ENCODE data around the gene HDLBP. TPM values are rescaled to one million over a fixed set of nuclear protein-coding genes. Genes with fewer than 3 reads are reported as not detected.

The HDLBP gene
- total RNA-seq: 270 and 273 TPM in 2 replicates

- intact Hi-C loops (cut with micrococcal nuclease): loop anchor here (1.0 to 5.0 kb wide), 15 partner anchors 21 to 754 kb away; partner anchors contain the start of genes ATG4B, D2HGDH, DTYMK and FARP2
- Mint-ChIP-seq H3K4me3 (peak within 1 kb of the TSS; percentile 100), H3K27ac (peak within 1 kb of the TSS; percentile 100), H3K4me1 (ENCODE audit: low read depth) (peaks cover 74% of the 10 kb centered on the region), H3K27me3 (ENCODE audit: insufficient read depth) (peaks cover 2% of the 10 kb centered on the region), H3K36me3 (ENCODE audit: low read depth) (peaks cover 41% of the 10 kb centered on the region), H3K9me3 (no peaks in the 10 kb centered on the region)
- peak; percentile 100 for DNase-seq (ENCODE audit: low spot score)
Measured at GRCh38 chr2:241315093-241315878, at the start of gene HDLBP. Gene HDLBP, minus strand, starts transcription at chr2:241315672. Its CDS starts 48,803 bp downstream, at chr2:241266869.

DNA sequence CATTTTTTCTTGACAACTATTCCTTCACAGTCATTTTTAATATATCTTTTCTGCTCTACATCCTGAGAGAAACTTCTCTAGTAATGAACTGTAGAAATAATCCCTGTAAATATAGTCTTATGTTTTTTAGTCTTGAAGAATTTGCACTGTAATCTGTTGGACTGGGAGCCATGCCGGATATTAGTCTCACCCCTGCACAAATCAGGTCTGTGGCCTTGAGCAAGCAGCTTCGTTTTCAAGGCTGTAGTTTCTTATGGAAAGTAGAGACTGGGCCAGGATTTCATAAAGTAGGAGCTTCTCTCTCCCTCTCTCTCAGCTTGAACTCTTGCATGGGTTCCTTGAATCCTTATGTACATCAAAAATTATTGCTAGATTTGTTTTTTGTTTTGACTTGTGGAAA, 49.3 kb upstream of the HDLBP start:
- Mint-ChIP-seq H3K4me1 (ENCODE audit: low read depth) (peaks cover 11% of the 10 kb centered on the region), H3K27me3 (ENCODE audit: insufficient read depth) (no peaks in the 10 kb centered on the region), H3K27ac (no peak overlapping the region), H3K4me3 (no peak overlapping the region), H3K9me3 (no peaks in the 10 kb centered on the region), H3K36me3 (ENCODE audit: low read depth) (no peaks in the 10 kb centered on the region)
- DNase-seq (ENCODE audit: low spot score): no peak
- intact Hi-C loops (cut with micrococcal nuclease): no loop called here

DNA sequence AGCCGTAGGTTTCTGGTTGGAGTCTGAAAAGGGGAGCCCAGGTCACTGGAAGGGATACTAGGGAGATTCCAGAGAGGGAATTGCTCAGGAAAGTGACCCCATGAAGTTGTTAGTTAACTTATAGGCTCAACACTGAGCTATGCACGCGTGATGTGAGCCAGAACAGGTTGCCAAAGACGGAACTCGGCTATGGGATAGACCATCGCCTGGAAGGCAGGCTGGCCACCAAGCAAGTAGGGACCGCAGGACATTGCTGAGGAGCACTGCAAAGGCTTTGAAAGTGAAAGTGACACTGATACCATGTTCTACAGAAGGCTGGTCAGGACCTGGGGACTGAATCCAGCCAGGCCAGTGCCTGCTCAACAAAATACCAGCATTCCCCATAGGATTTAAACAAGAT, 48.0 kb upstream of the HDLBP start:
- peaks cover 21% of the 10 kb centered on the region for H3K4me1 Mint-ChIP-seq (ENCODE audit: low read depth)
- no peak overlapping the region for H3K27ac Mint-ChIP-seq
- no peaks in the 10 kb centered on the region for H3K9me3 Mint-ChIP-seq
- no peak overlapping the region for H3K4me3 Mint-ChIP-seq
- H3K36me3 Mint-ChIP-seq (ENCODE audit: low read depth): no peaks in the 10 kb centered on the region
- peaks cover under 1% of the 10 kb centered on the region for H3K27me3 Mint-ChIP-seq (ENCODE audit: insufficient read depth)
- DNase-seq (ENCODE audit: low spot score): no peak
- intact Hi-C loops (cut with micrococcal nuclease): no loop called here

DNA sequence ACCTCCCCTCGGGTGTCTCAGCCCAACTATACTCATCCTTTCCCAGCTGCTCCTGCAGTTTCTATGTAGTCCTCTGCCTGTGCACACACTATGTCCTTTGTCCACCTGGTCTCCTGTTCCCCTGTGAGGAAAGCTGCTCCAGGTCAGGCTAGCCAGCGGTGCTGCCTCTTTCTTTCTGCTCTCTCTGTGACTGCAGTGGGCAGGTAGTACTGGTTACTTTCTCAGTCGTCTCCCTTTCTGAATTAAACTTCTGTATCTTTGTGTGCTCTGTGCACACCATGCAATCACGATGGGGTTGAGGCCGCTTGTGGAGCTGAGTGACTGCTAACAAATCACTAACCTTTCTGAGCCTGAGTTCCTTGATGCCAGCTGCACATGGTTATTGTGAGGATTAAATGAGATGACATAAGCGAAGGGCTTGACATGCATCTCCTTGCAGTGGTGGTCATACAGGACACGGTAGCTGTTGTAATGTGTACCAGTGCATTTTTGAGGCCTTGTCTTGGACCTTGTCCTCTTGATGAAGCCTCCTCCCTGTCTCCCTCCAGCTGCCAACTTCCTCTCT, 44.1 kb upstream of the HDLBP start:
- no peak for DNase-seq (ENCODE audit: low spot score)
- Mint-ChIP-seq H3K4me3 (no peak overlapping the region), H3K4me1 (ENCODE audit: low read depth) (peaks cover 33% of the 10 kb centered on the region), H3K36me3 (ENCODE audit: low read depth) (peaks cover under 1% of the 10 kb centered on the region), H3K27me3 (ENCODE audit: insufficient read depth) (peaks cover 2% of the 10 kb centered on the region), H3K27ac (no peak overlapping the region), H3K9me3 (no peaks in the 10 kb centered on the region)
- intact Hi-C loops (cut with micrococcal nuclease): loop anchor here (5.0 kb wide), 3 partner anchors 87 to 797 kb away; partner anchors contain the start of gene DUSP28

- intact Hi-C loops (cut with micrococcal nuclease): loop anchor here (5.0 kb wide), 3 partner anchors 86 to 796 kb away; partner anchors contain the start of gene DUSP28
- peaks cover 2% of the 10 kb centered on the region for H3K27me3 Mint-ChIP-seq (ENCODE audit: insufficient read depth)
- peak overlapping the region; percentile 12 for H3K4me3 Mint-ChIP-seq
- H3K4me1 Mint-ChIP-seq (ENCODE audit: low read depth): peaks cover 27% of the 10 kb centered on the region
- H3K36me3 Mint-ChIP-seq (ENCODE audit: low read depth): peaks cover 8% of the 10 kb centered on the region
- no peaks in the 10 kb centered on the region for H3K9me3 Mint-ChIP-seq
- no peak overlapping the region for H3K27ac Mint-ChIP-seq
- DNase-seq (ENCODE audit: low spot score): no peak
Measured at GRCh38 chr2:241358470-241358869, 43.0 kb upstream of the HDLBP start.

DNA sequence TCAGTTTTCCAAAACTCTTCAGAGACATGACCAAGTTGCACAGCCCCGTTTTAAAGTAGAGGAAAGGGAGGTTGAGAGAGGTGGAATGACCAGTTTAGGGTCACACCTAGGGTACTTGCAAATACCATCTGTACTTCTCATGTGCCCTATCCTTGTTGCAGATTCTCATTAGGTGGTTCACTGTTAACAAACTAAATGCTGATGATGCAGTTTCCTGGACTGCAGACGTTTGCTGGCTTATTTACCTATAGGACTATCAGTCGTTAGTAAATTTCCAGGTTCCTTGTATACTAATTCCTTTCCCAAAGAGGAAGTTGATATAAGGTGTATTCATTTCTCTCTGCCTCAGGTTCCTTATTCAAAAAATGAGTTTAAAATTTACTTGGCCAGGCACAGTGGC, 42.1 kb upstream of the HDLBP start:
- Mint-ChIP-seq H3K27me3 (ENCODE audit: insufficient read depth) (peaks cover 2% of the 10 kb centered on the region), H3K36me3 (ENCODE audit: low read depth) (peaks cover 13% of the 10 kb centered on the region), H3K9me3 (no peaks in the 10 kb centered on the region), H3K4me1 (ENCODE audit: low read depth) (peaks cover 22% of the 10 kb centered on the region), H3K4me3 (peak overlapping the region; percentile 84), H3K27ac (no peak overlapping the region)
- DNase-seq (ENCODE audit: low spot score): no peak
- intact Hi-C loops (cut with micrococcal nuclease): loop anchor here (2.0 to 5.0 kb wide), 4 partner anchors 85 to 795 kb away; partner anchors contain the start of genes D2HGDH and DUSP28

GRCh38 chr2:241356871-241357260, 41.4 kb upstream of the HDLBP start:
- Mint-ChIP-seq H3K27ac (peak overlapping the region; percentile 8), H3K36me3 (ENCODE audit: low read depth) (peaks cover 17% of the 10 kb centered on the region), H3K4me1 (ENCODE audit: low read depth) (peaks cover 22% of the 10 kb centered on the region), H3K27me3 (ENCODE audit: insufficient read depth) (peaks cover 2% of the 10 kb centered on the region), H3K9me3 (no peaks in the 10 kb centered on the region), H3K4me3 (peak overlapping the region; percentile 84)
- DNase-seq (ENCODE audit: low spot score): no peak
- intact Hi-C loops (cut with micrococcal nuclease): loop anchor here (1.0 to 5.0 kb wide), 11 partner anchors 42 to 795 kb away; partner anchors contain the start of genes D2HGDH, DTYMK, DUSP28 and HDLBP

GRCh38 chr2:241355983-241356870, 40.8 kb upstream of the HDLBP start, which contains the start of gene FARP2:
Gene FARP2, plus strand, starts transcription at chr2:241356285. Its CDS starts 16,823 bp downstream, at chr2:241373108.
- peak within 1 kb of the TSS; percentile 83 for H3K27ac Mint-ChIP-seq
- peaks cover 22% of the 10 kb centered on the region for H3K4me1 Mint-ChIP-seq (ENCODE audit: low read depth)
- DNase-seq (ENCODE audit: low spot score): peak; percentile 95
- no peaks in the 10 kb centered on the region for H3K9me3 Mint-ChIP-seq
- peak within 1 kb of the TSS; percentile 84 for H3K4me3 Mint-ChIP-seq
- H3K36me3 Mint-ChIP-seq (ENCODE audit: low read depth): peaks cover 21% of the 10 kb centered on the region
- intact Hi-C loops (cut with micrococcal nuclease): loop anchor here (1.0 to 5.0 kb wide), 15 partner anchors 20 to 794 kb away; partner anchors contain the start of genes ATG4B, D2HGDH, DTYMK and DUSP28
- peaks cover 2% of the 10 kb centered on the region for H3K27me3 Mint-ChIP-seq (ENCODE audit: insufficient read depth)

DNA sequence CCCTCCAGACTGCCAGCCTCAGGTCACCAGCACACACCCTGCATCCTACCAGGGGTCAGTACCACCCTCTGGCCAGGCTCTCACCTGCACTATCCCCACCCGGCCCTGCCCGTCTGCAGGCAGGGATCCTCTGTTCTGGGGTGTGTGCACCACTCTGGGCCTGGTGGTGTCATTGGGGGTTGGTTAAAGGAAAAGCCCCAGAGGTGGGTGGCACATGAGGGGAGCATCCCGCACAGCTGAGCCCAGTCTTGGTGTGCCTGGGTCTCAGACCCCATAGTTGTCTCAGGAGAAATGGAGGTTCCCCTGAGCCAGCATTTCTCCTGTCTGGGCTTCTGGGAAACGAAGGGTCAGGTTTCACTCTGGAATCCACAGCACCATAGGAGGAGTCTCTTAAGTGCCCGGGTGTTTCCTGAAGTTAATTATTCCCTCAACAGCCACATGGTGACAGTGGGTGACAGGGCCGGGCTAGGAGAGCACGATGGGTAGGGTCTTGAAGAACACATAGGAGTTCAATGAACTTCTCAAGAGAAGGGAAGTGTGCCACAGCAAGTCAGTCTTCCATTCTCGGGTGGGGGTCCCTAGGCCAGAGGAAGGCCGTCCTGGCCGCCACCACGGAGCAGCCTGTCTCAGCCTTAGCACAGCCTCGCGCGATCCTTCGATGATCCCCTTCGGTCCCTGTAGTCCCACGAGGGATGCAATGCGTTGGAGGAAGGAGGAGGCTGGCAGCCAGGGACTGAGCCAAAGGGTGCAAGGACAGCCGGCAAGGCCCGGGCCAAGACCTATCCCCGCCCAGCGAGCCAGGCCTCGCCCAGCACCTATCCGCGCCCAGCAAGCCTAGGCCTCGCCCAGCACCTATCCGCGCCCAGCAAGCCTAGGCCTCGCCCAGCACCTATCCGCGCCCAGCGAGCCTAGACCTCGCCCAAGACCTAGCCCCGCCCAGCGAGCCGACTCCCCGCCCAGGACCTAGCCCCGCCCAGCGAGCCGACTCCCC, 39.5 kb upstream of the HDLBP start:
- Mint-ChIP-seq H3K9me3 (no peaks in the 10 kb centered on the region), H3K4me3 (peak overlapping the region; percentile 33), H3K4me1 (ENCODE audit: low read depth) (peaks cover 22% of the 10 kb centered on the region), H3K27ac (no peak overlapping the region), H3K27me3 (ENCODE audit: insufficient read depth) (peaks cover 2% of the 10 kb centered on the region), H3K36me3 (ENCODE audit: low read depth) (peaks cover 32% of the 10 kb centered on the region)
- DNase-seq (ENCODE audit: low spot score): peak; percentile 73
- intact Hi-C loops (cut with micrococcal nuclease): loop anchor here (1.0 to 5.0 kb wide), 7 partner anchors 19 to 793 kb away; partner anchors contain the start of genes ATG4B, DUSP28 and THAP4

DNA sequence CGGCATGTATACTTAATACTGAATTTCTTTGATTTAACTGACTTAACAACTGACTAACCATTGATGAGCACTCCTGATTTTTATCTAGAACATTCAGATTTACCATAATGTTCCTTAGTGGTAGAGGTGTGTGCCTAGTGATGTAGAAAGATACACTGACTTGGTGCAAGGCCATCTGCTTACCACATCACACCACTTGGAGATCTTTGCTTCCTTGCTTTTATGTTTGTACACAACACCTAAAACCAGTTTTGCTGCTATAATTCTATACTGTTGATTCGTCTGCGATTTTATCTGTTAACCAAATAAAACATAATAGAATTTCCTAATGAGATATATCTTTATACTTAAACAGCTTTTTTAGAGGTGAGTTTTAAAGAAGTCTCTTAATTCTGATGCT, 36.8 kb upstream of the HDLBP start:
- no peak overlapping the region for H3K4me3 Mint-ChIP-seq
- DNase-seq (ENCODE audit: low spot score): no peak
- intact Hi-C loops (cut with micrococcal nuclease): no loop called here
- H3K36me3 Mint-ChIP-seq (ENCODE audit: low read depth): peaks cover 42% of the 10 kb centered on the region
- H3K27me3 Mint-ChIP-seq (ENCODE audit: insufficient read depth): no peaks in the 10 kb centered on the region
- H3K4me1 Mint-ChIP-seq (ENCODE audit: low read depth): peaks cover 4% of the 10 kb centered on the region
- H3K9me3 Mint-ChIP-seq: no peaks in the 10 kb centered on the region
- no peak overlapping the region for H3K27ac Mint-ChIP-seq

GRCh38 chr2:241351640-241352031, 36.2 kb upstream of the HDLBP start:
- intact Hi-C loops (cut with micrococcal nuclease): no loop called here

More at GRCh38 chr2:241351640-241352031, 36.2 kb upstream of the HDLBP start:
- Mint-ChIP-seq H3K4me1 (ENCODE audit: low read depth) (no peaks in the 10 kb centered on the region), H3K9me3 (no peaks in the 10 kb centered on the region), H3K27ac (no peak overlapping the region), H3K36me3 (ENCODE audit: low read depth) (peaks cover 42% of the 10 kb centered on the region), H3K4me3 (no peak overlapping the region), H3K27me3 (ENCODE audit: insufficient read depth) (no peaks in the 10 kb centered on the region)
- no peak for DNase-seq (ENCODE audit: low spot score)

Data from activated T-helper 1 cell treated with anti-CD3 and anti-CD28 coated beads, Interleukin-12 subunit alpha, Interleukin-12 subunit beta, Interleukin-2, Interleukin-4 antibody, amounts not matched to agents 30 ng/mL and 10 ng/mL and 1 ng/mL, durations not matched to agents 14 hours and 24 hours and 36 hours (primary cell).